ENCODE data around the gene FOCAD. TPM values are rescaled to one million over a fixed set of nuclear protein-coding genes. Genes with fewer than 3 reads are reported as not detected.

Gene FOCAD
- total RNA-seq, 1 donor from 2014 or later, result 48.2 TPM

- H3K9me3 ChIP-seq (ENCODE audit: insufficient read depth, low read depth, low read length), result no peaks in the 10 kb centered on the region
- TF ChIP-seq CTCF (IDR thresholded peaks at IDR 0.05; ENCODE audit: insufficient read depth, low read depth, low read length) (no peak), EZH2 (IDR thresholded peaks at IDR 0.05; ENCODE audit: insufficient read depth, low read length) (no peak)
- no peak overlapping the region for H3K9ac ChIP-seq (ENCODE audit: low read length)
- peaks cover 16% of the 10 kb centered on the region for H3K36me3 ChIP-seq (ENCODE audit: insufficient read depth, low read length)
- H2AFZ ChIP-seq (ENCODE audit: low read depth, low read length), result no peak overlapping the region
- H3K27me3 ChIP-seq (ENCODE audit: insufficient read depth, low read length), result no peaks in the 10 kb centered on the region
- H3K27ac Mint-ChIP-seq (ENCODE audit: unreplicated experiment), result no peak overlapping the region
- H4K20me1 ChIP-seq (ENCODE audit: insufficient read depth, low read length), result no peaks in the 10 kb centered on the region
- no peaks in the 10 kb centered on the region for H3K79me2 ChIP-seq (ENCODE audit: insufficient read depth, low read length)
- no peak overlapping the region for H3K4me3 Mint-ChIP-seq (ENCODE audit: unreplicated experiment)
- DNase-seq (ENCODE audit: low read depth), result peak; percentile 8
- H3K4me3 ChIP-seq (ENCODE audit: insufficient read depth, low read depth, low read length), result no peak overlapping the region
- H3K36me3 Mint-ChIP-seq (ENCODE audit: low read depth, unreplicated experiment), result peaks cover 20% of the 10 kb centered on the region
- H3K4me1 ChIP-seq (ENCODE audit: insufficient read depth, low read length), result peaks cover 5% of the 10 kb centered on the region
- FAIRE-seq, result no peak
- H3K27me3 Mint-ChIP-seq (ENCODE audit: low read depth, unreplicated experiment), result no peaks in the 10 kb centered on the region
- H3K27ac ChIP-seq (ENCODE audit: low read depth, low read length), result no peak overlapping the region
- H3K4me2 ChIP-seq (ENCODE audit: low read length), result no peak overlapping the region
- H3K9me3 Mint-ChIP-seq (ENCODE audit: unreplicated experiment), result no peaks in the 10 kb centered on the region
- H3K4me1 Mint-ChIP-seq (ENCODE audit: low read depth, unreplicated experiment), result no peaks in the 10 kb centered on the region
These were observed 305.9 kb downstream of the FOCAD start for GRCh38 chr9:20989923-20990341.

- H3K9me3 ChIP-seq (ENCODE audit: insufficient read depth, low read depth, low read length), result no peaks in the 10 kb centered on the region
- no peak for TF ChIP-seq CTCF (IDR thresholded peaks at IDR 0.05; ENCODE audit: insufficient read depth, low read depth, low read length)
- TF ChIP-seq EZH2 (IDR thresholded peaks at IDR 0.05; ENCODE audit: insufficient read depth, low read length), result no peak
- no peak overlapping the region for H3K4me3 Mint-ChIP-seq (ENCODE audit: unreplicated experiment)
- no peak overlapping the region for H3K27ac Mint-ChIP-seq (ENCODE audit: unreplicated experiment)
- no peaks in the 10 kb centered on the region for H3K4me1 Mint-ChIP-seq (ENCODE audit: low read depth, unreplicated experiment)
- no peaks in the 10 kb centered on the region for H4K20me1 ChIP-seq (ENCODE audit: insufficient read depth, low read length)
- H3K27me3 ChIP-seq (ENCODE audit: insufficient read depth, low read length), result no peaks in the 10 kb centered on the region
- H3K79me2 ChIP-seq (ENCODE audit: insufficient read depth, low read length), result no peaks in the 10 kb centered on the region
- H3K27ac ChIP-seq (ENCODE audit: low read depth, low read length), result no peak overlapping the region
- no peak overlapping the region for H2AFZ ChIP-seq (ENCODE audit: low read depth, low read length)
- no peak overlapping the region for H3K9ac ChIP-seq (ENCODE audit: low read length)
- peaks cover 5% of the 10 kb centered on the region for H3K4me1 ChIP-seq (ENCODE audit: insufficient read depth, low read length)
- H3K9me3 Mint-ChIP-seq (ENCODE audit: unreplicated experiment), result no peaks in the 10 kb centered on the region
- H3K4me3 ChIP-seq (ENCODE audit: insufficient read depth, low read depth, low read length), result no peak overlapping the region
- DNase-seq (ENCODE audit: low read depth) (no peak), FAIRE-seq (no peak)
- H3K27me3 Mint-ChIP-seq (ENCODE audit: low read depth, unreplicated experiment), result no peaks in the 10 kb centered on the region
- H3K36me3 Mint-ChIP-seq (ENCODE audit: low read depth, unreplicated experiment), result peaks cover 22% of the 10 kb centered on the region
- H3K4me2 ChIP-seq (ENCODE audit: low read length), result no peak overlapping the region
- H3K36me3 ChIP-seq (ENCODE audit: insufficient read depth, low read length), result peaks cover 16% of the 10 kb centered on the region
These were observed 306.8 kb downstream of the FOCAD start for GRCh38 chr9:20990867-20991266.

GRCh38 chr9:20994486-20994885 lies 310.4 kb downstream of the FOCAD start:
- Histone ChIP-seq H3K79me2 (ENCODE audit: insufficient read depth, low read length) (no peaks in the 10 kb centered on the region), H4K20me1 (ENCODE audit: insufficient read depth, low read length) (no peaks in the 10 kb centered on the region), H3K4me2 (ENCODE audit: low read length) (no peak overlapping the region), H3K4me3 (ENCODE audit: insufficient read depth, low read depth, low read length) (no peak overlapping the region), H3K9me3 (ENCODE audit: insufficient read depth, low read depth, low read length) (no peaks in the 10 kb centered on the region), H3K27me3 (ENCODE audit: insufficient read depth, low read length) (no peaks in the 10 kb centered on the region), H3K9ac (ENCODE audit: low read length) (no peak overlapping the region), H2AFZ (ENCODE audit: low read depth, low read length) (no peak overlapping the region), H3K36me3 (ENCODE audit: insufficient read depth, low read length) (peaks cover 10% of the 10 kb centered on the region), H3K27ac (ENCODE audit: low read depth, low read length) (no peak overlapping the region), H3K4me1 (ENCODE audit: insufficient read depth, low read length) (peaks cover 5% of the 10 kb centered on the region)
- Mint-ChIP-seq H3K36me3 (ENCODE audit: low read depth, unreplicated experiment) (peaks cover 29% of the 10 kb centered on the region), H3K9me3 (ENCODE audit: unreplicated experiment) (no peaks in the 10 kb centered on the region), H3K4me1 (ENCODE audit: low read depth, unreplicated experiment) (no peaks in the 10 kb centered on the region), H3K27ac (ENCODE audit: unreplicated experiment) (no peak overlapping the region), H3K27me3 (ENCODE audit: low read depth, unreplicated experiment) (no peaks in the 10 kb centered on the region), H3K4me3 (ENCODE audit: unreplicated experiment) (no peak overlapping the region)
- no peak for FAIRE-seq
- no peak for DNase-seq (ENCODE audit: low read depth)
- TF ChIP-seq CTCF (IDR thresholded peaks at IDR 0.05; ENCODE audit: insufficient read depth, low read depth, low read length) (no peak), EZH2 (IDR thresholded peaks at IDR 0.05; ENCODE audit: insufficient read depth, low read length) (no peak)
